Measurements from ENCODE around the gene SNAP29. TPM values are rescaled to one million over a fixed set of nuclear protein-coding genes. Genes with fewer than 3 reads are reported as not detected.
"Not testable (repeated sequence)": the region's sequence is repeated elsewhere in the genome, so short reads cannot be mapped to it uniquely, and the experiment has no call there.

The SNAP29 gene
- total RNA-seq, 2 donors from 2014 or later, result 7.6 to 9.6 TPM

GRCh38 chr22:20833225-20833665 lies 25.6 kb upstream of the SNAP29 start:
- DNase-seq, result no peak
- Histone ChIP-seq H3K4me1 (no peaks in the 10 kb centered on the region), H3K9me3 (no peaks in the 10 kb centered on the region), H3K27ac (no peak overlapping the region), H3K27me3 (no peaks in the 10 kb centered on the region), H3K4me3 (no peak overlapping the region), H3K36me3 (replicated peaks in 1 of 2; ENCODE audit: insufficient read depth in 1 of 2, low read depth in 2 of 2) (peaks cover 0 to 7% of the 10 kb centered on the region in 2 donors)
- intact Hi-C loops (cut with DNase I), result no loop called here
- 97 to 98% methylated on average over 5 to 6 of the region's 6 CpGs for WGBS, 2 donors
- TF ChIP-seq POLR2A (IDR thresholded peaks at IDR 0.05) (no peak), CTCF (IDR thresholded peaks at IDR 0.05) (no peak)
- ATAC-seq, result no peak

GRCh38 chr22:20834206-20834605 lies 24.6 kb upstream of the SNAP29 start:
- 79 to 88% methylated on average over 3 of the region's 3 CpGs for WGBS, 2 donors

GRCh38 chr22:20834725-20835124 lies 24.1 kb upstream of the SNAP29 start:
- no peak overlapping the region for H3K4me3 ChIP-seq
- ATAC-seq (no peak), DNase-seq (no peak)
- H3K36me3 ChIP-seq (replicated peaks in 1 of 2; ENCODE audit: insufficient read depth in 1 of 2, low read depth in 2 of 2), result peaks cover 0 to 7% of the 10 kb centered on the region in 2 donors
- whole genome bisulfite sequencing, 2 donors, result 88 to 100% methylated on average over 3 of the region's 3 CpGs
- intact Hi-C loops (cut with DNase I), result no loop called here
- no peak for TF ChIP-seq POLR2A (IDR thresholded peaks at IDR 0.05)
- no peak for TF ChIP-seq CTCF (IDR thresholded peaks at IDR 0.05)
- H3K4me1 ChIP-seq, result no peaks in the 10 kb centered on the region
- H3K27ac ChIP-seq, result no peak overlapping the region
- H3K9me3 ChIP-seq, result no peaks in the 10 kb centered on the region
- no peaks in the 10 kb centered on the region for H3K27me3 ChIP-seq

More at GRCh38 chr22:20834206-20834605, 24.6 kb upstream of the SNAP29 start:
- H3K27ac ChIP-seq, result no peak overlapping the region
- peaks cover 0 to 7% of the 10 kb centered on the region in 2 donors for H3K36me3 ChIP-seq (replicated peaks in 1 of 2; ENCODE audit: insufficient read depth in 1 of 2, low read depth in 2 of 2)
- no peak overlapping the region for H3K4me3 ChIP-seq
- H3K4me1 ChIP-seq, result no peaks in the 10 kb centered on the region
- ATAC-seq (no peak), DNase-seq (no peak)
- intact Hi-C loops (cut with DNase I), result no loop called here
- TF ChIP-seq CTCF (IDR thresholded peaks at IDR 0.05) (no peak), POLR2A (IDR thresholded peaks at IDR 0.05) (no peak)
- no peaks in the 10 kb centered on the region for H3K9me3 ChIP-seq
- no peaks in the 10 kb centered on the region for H3K27me3 ChIP-seq

DNA sequence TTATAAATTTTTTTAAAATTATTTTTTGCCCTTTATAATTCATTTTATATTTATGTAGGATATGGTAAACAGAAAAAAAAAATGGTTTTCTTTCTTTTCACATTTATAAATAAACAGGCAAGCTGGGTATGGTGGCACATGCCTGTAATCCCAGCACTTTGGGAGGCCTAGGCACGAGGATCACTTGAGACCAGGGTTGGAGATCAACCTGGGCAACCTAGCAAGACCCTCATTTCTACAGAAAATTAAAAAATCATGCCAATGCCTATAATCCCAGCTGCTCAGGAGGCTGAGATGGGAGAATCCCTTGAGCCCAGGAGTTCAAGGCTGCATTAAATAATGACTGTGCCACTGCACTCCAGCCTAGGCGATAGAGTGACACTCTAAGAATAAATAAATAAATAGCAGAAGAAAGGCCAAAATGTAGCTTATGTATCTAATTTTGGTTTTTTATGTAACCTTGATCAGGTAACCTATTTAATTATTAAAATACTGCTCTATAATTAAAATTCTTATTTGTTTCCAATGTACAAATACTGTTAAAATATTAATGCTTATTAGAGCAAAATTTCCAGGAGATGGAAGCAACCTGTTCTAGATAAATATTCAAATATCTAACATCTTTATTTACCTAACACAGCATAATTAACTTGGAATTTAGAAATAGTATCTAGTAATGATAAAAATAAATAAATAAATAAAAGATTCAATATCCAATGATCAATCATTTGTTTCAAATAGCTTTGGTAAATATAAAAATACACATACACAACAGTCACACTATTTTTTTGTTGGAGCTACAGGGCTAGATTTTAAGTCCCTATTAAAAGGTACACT lies 21.6 kb upstream of the SNAP29 start:
- TF ChIP-seq CTCF (IDR thresholded peaks at IDR 0.05), result no peak
- TF ChIP-seq POLR2A (IDR thresholded peaks at IDR 0.05), result no peak
- Histone ChIP-seq H3K9me3 (no peaks in the 10 kb centered on the region), H3K4me3 (no peak overlapping the region), H3K27me3 (no peaks in the 10 kb centered on the region), H3K36me3 (replicated peaks in 1 of 2; ENCODE audit: insufficient read depth in 1 of 2, low read depth in 2 of 2) (peaks cover 0 to 7% of the 10 kb centered on the region in 2 donors), H3K27ac (no peak overlapping the region), H3K4me1 (no peaks in the 10 kb centered on the region)
- intact Hi-C loops (cut with DNase I), result no loop called here
- 91 to 100% methylated on average over 2 of the region's 2 CpGs for WGBS, 2 donors
- no peak for DNase-seq
- no peak for ATAC-seq

DNA sequence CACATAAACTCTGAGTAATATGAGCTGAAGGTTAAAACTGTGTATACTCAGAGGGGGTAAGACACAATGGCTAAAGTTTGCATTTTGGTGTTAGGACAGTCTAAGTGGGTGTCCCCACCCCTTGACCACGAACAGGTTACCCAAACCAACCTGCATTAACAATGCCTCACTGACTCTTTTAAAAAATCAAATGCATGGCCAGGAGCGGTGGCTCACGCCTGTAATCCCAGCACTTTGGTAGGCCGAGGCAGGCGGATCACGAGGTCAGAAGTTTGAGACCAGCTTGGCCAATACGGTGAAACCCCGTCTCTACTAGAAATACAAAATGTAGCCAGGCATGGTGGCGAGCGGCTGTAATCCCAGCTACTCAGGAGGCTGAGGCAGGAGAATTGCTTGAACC lies 19.5 kb upstream of the SNAP29 start:
- H3K4me3 ChIP-seq; intact Hi-C loops (cut with DNase I); H3K27ac ChIP-seq; DNase-seq; ATAC-seq; H3K27me3 ChIP-seq; H3K9me3 ChIP-seq; H3K36me3 ChIP-seq (replicated peaks in 1 of 2; ENCODE audit: insufficient read depth in 1 of 2, low read depth in 2 of 2): not testable (repeated sequence)
- WGBS, 2 donors, result 96 to 97% methylated on average over 10 of the region's 10 CpGs
- H3K4me1 ChIP-seq, result peaks cover 13% of the 10 kb centered on the region

All from body of pancreas (tissue), 4 donors.